WERI-Rb-1 (cell line): ENCODE results near the gene CATSPER3.

Experiments used
- DNase-seq: peaks from one replicate; pipeline ENCODE4 v3.0.0-alpha.2; 2020
- H3K27ac ChIP-seq: fragments of 250-450 bp; sonication (Bioruptor Pico); 2 replicates; pipeline ENCODE4 v1.5.1; 2020; ENCODE audit warnings: mild to moderate bottlenecking, moderate library complexity
- H3K27me3 ChIP-seq: fragments of 250-450 bp; sonication (Bioruptor Pico); 2 replicates; pipeline ENCODE4 v1.5.1; 2021; ENCODE audit warnings: mild to moderate bottlenecking, low read depth, moderate library complexity; ENCODE audit not compliant: insufficient read depth, severe bottlenecking
- H3K36me3 ChIP-seq: fragments of 250-450 bp; sonication (Bioruptor Pico); 2 replicates; pipeline ENCODE4 v1.5.1; 2020; ENCODE audit warnings: mild to moderate bottlenecking, moderate library complexity
- H3K4me3 ChIP-seq: 2 replicates; pipeline ENCODE4 v1.5.1; 2011; ENCODE audit warnings: low read depth, mild to moderate bottlenecking, control low read depth, low read length
- H3K9me3 ChIP-seq: fragments of 250-450 bp; sonication (Bioruptor Pico); 2 replicates; pipeline ENCODE4 v1.5.1; 2021; ENCODE audit warnings: mild to moderate bottlenecking, moderate library complexity; ENCODE audit not compliant: severe bottlenecking
- CTCF ChIP-seq: IDR thresholded peaks from 2 replicates; pipeline ENCODE4 v1.5.1; 2011; ENCODE audit warnings: low read depth, mild to moderate bottlenecking, control low read depth, inconsistent platforms, low read length

The CATSPER3 gene

DNA sequence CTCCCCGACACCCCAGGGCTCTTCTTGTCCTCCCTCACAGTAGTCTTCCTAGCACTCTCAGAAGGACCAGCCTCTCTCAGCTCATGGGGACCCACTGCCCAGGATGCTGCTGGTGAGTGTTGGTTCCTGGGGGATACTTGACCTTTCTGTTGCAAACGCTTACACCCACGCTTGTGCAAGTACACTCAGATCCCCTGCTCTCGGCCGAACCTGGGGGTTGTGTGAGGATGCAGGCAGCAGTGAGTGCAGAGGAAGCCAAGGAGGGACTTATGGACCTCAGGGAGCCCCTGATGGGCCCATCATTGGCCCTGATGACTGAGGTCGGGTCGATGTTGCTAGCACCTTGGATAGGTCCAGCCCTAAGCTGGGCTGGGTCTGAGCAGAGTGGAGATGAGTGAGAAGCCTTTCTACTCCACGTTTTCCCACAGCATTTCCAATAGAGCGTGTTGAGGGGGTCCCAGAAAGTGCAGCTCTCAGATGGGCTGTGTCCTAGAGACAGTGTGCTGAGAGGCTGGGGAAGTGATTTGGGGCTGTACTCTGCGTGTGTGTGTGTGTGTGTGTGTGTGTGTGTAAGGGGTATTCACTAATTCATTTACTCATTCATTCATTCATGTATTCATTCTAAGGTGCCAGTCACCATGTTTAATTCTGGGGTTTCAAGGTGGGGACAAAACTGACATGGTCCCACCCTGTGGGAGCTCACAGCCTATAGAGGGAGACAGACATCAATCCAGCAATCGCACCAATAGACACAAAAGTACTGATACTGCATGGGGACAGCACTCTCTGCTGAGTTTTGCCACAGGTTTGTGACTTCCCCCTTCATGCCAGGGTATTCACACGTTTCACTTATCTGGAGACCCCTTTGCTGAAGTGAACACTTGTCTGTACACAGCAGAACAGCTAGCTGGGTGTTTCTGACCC, 91.6 kb downstream of the CATSPER3 start:
- TF ChIP-seq CTCF: peak; percentile 38; the same call in 1 of the 2 replicates
- Histone ChIP-seq H3K4me3 (no peak overlapping the region), H3K27me3 (no peaks in the 10 kb centered on the region), H3K36me3 (no peaks in the 10 kb centered on the region), H3K27ac (no peak overlapping the region), H3K9me3 (no peaks in the 10 kb centered on the region)
- DNase-seq: no peak

- Histone ChIP-seq H3K4me3 (no peak overlapping the region), H3K36me3 (no peaks in the 10 kb centered on the region), H3K27me3 (no peaks in the 10 kb centered on the region), H3K27ac (no peak overlapping the region), H3K9me3 (no peaks in the 10 kb centered on the region)
- DNase-seq: no peak
- no peak for TF ChIP-seq CTCF
Observed at GRCh38 chr5:135060021-135060420, 92.3 kb downstream of the CATSPER3 start.

DNA sequence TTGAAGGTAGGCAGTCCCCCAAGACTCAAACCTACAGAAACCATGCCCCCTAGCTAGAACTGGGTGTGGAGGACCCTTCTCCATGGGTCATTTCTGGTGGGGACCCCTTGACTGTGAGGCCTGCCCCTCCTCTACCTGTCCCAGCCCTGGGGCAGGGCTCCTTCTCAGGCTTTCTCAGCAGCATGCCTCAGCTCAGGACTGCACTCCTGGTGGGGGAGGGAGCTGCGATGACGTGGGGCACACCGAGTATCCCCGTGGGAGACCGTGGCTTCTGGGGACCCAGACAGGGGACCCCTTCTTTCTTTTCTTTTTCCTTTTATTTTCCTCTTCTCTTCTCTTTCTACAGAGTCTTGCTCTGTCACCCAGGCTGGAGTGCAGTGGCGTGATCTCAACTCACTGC, 93.3 kb downstream of the CATSPER3 start:
- no peaks in the 10 kb centered on the region for H3K9me3 ChIP-seq
- no peaks in the 10 kb centered on the region for H3K27me3 ChIP-seq
- no peak overlapping the region for H3K27ac ChIP-seq
- TF ChIP-seq CTCF: no peak
- no peak overlapping the region for H3K4me3 ChIP-seq
- no peaks in the 10 kb centered on the region for H3K36me3 ChIP-seq
- DNase-seq: no peak
